ENCODE data around the gene SGCA.

DNA sequence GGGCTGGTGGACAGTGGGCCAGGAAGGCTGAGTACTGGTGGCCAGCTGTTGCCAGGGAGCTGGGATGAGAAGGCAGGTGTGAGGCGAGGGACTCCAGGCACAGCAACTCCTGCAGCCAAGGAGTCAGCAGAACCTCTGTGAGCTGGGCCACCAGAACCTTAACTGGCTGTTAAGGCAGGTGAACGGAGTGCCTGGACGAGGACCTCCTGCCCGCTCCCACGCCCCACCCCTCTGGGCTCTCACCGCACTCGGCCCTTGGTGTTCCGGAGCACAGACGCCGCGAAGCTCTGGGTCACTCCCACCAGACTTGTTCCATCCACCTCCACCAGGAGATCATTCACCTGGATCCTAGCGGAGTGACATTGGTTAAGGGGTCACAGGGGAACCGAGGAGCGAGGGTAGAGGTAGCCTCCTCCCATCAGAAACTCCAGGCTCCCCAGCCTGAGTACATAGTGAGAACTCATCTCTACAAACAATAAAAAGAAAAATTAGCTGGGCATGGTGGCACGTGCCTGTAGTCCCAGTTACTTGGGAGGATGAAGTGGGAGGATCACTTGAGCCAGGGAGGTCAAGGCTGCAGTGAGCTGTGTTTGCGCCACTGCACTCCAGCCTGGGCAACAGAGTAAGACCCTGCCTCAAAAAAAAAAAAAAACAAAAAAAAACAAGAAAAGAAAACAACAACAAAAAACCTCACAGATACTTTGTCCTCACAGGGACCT is 24.6 kb upstream of the SGCA start:
- TF ChIP-seq, protein P1, sequence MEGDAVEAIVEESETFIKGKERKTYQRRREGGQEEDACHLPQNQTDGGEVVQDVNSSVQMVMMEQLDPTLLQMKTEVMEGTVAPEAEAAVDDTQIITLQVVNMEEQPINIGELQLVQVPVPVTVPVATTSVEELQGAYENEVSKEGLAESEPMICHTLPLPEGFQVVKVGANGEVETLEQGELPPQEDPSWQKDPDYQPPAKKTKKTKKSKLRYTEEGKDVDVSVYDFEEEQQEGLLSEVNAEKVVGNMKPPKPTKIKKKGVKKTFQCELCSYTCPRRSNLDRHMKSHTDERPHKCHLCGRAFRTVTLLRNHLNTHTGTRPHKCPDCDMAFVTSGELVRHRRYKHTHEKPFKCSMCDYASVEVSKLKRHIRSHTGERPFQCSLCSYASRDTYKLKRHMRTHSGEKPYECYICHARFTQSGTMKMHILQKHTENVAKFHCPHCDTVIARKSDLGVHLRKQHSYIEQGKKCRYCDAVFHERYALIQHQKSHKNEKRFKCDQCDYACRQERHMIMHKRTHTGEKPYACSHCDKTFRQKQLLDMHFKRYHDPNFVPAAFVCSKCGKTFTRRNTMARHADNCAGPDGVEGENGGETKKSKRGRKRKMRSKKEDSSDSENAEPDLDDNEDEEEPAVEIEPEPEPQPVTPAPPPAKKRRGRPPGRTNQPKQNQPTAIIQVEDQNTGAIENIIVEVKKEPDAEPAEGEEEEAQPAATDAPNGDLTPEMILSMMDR (tag by site-specific recombination; IDR thresholded peaks at IDR 0.05): no peak
- no peak for TF ChIP-seq YY1 (tag by site-specific recombination; IDR thresholded peaks at IDR 0.05)
